Psoas muscle (tissue), 8 donors: Measurements from ENCODE around the gene CIT. TPM values are rescaled to one million over a fixed set of nuclear protein-coding genes. Genes with fewer than 3 reads are reported as not detected.

Experiments used
- ATAC-seq, 4 donors: fragments of 200-7000 bp; cut with Tn5 transposase; one replicate each; pipeline ENCODE4 v1.9.1; 2020; ENCODE audit warnings: moderate library complexity in 3 of 4, mild to moderate bottlenecking in 2 of 4
- DNase-seq, 2 donors: peaks; one replicate each; pipeline ENCODE4 v3.0.0-alpha.2; 2020
- H3K27ac ChIP-seq: fragments of 200-600 bp; one replicate; pipeline ENCODE4 v1.8.0; 2022
- H3K27me3 ChIP-seq, 3 donors: fragments of 200-600 bp in 1 of 3; one replicate each; pipeline versions ENCODE4 v1.6.1 to v1.8.0; 2013 to 2022; ENCODE audit warnings: low read length in 2 of 3, mild to moderate bottlenecking in 2 of 3, moderate library complexity in 1 of 3; ENCODE audit not compliant: insufficient read depth in 3 of 3
- H3K36me3 ChIP-seq, 2 donors: fragments of 200-600 bp in 1 of 2; one replicate each; pipeline versions ENCODE4 v1.6.1 to v1.8.0; 2013 to 2022; ENCODE audit warnings: low read depth in 1 of 2, mild to moderate bottlenecking in 1 of 2, moderate library complexity in 1 of 2; ENCODE audit not compliant: insufficient read depth in 1 of 2
- H3K4me1 ChIP-seq: fragments of 200-600 bp; one replicate; pipeline ENCODE4 v1.8.0; 2022
- H3K4me3 ChIP-seq: fragments of 200-600 bp; one replicate; pipeline ENCODE4 v1.8.0; 2022; ENCODE audit warnings: mild to moderate bottlenecking
- H3K9me3 ChIP-seq: fragments of 200-600 bp; one replicate; pipeline ENCODE4 v1.8.0; 2022
- WGBS, 3 donors: extraction: QIAGEN DNeasy Blood & Tissue Kit; methylation state at CpG; one replicate each; pipeline versions ENCODE4 v1.1.6 to v1.1.7; 2013; 5-methylcytosine and 5-hydroxymethylcytosine counted together
- intact Hi-C, 2 donors: fragments of 100-400 bp; cut with DNase I; formaldehyde crosslinking; loops; one replicate each; pipeline versions ENCODE4 v1.11.0 to v1.14.2; 2022
- polyA plus RNA-seq, 3 donors: library from polyadenylated mRNA; stranded (reverse); fragments of 200-250 nt; gene quantifications; one replicate each; pipeline ENCODE4 v1.2.3, GENCODE V29; 2013
- total RNA-seq, 4 donors: library from RNA; stranded (reverse); fragmentation: NEBNext Ultra II Directional in 2 of 4; extraction: Animal tissue kit (Norgen Biotek cat#: 25700) in 2 of 4; gene quantifications; one replicate each; pipeline versions ENCODE4 v1.2.1 to v1.2.4, GENCODE V29; 2021 to 2023
- TF ChIP-seq, protein P1 (sequence below): fragments of 200-600 bp; IDR thresholded peaks from one replicate; pipeline ENCODE4 v1.8.0; 2022; ENCODE audit warnings: antibody characterized with exemption
- donor health status: healthy with polysubstance abuse.
- donor health status: DM: no; HTN: no; CAD: no; lungs with moderate emphysema.
- donor health status: Bipolar disorder and iron deficiency.
- donor health status: healthy.
- donor health status: DM: yes; HTN: yes; CAD: no.
- donor health status: DM: no; HTN: no; CAD: no.
- donor health status: DM: no; HTN: no; CAD: no.
- donor health status: DM: yes; HTN: yes; CAD: no.

The CIT gene
- total and polyA plus RNA-seq, 7 donors = 0.06 to 2.4 (median 0.40) TPM

DNA sequence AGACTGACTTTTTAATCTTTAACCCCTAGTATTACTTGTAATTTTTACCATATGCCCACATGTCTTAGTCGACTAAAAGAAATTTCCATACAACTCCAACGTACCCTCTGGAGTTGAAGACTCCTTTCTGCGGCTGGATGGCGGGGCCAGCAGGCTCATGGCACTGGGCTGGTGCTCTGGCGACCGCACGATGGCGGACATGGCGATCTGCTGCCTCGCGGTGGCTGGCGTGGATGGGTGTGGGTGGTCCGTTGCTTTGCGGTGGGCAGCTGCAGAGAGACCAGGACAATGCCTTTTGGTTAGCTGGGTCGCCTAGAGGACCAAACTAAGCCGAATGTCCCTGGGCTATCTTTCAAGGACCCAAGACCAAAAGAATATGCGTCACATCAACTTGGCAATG lies 159.0 kb downstream of the CIT start:
- TF ChIP-seq, protein P1, sequence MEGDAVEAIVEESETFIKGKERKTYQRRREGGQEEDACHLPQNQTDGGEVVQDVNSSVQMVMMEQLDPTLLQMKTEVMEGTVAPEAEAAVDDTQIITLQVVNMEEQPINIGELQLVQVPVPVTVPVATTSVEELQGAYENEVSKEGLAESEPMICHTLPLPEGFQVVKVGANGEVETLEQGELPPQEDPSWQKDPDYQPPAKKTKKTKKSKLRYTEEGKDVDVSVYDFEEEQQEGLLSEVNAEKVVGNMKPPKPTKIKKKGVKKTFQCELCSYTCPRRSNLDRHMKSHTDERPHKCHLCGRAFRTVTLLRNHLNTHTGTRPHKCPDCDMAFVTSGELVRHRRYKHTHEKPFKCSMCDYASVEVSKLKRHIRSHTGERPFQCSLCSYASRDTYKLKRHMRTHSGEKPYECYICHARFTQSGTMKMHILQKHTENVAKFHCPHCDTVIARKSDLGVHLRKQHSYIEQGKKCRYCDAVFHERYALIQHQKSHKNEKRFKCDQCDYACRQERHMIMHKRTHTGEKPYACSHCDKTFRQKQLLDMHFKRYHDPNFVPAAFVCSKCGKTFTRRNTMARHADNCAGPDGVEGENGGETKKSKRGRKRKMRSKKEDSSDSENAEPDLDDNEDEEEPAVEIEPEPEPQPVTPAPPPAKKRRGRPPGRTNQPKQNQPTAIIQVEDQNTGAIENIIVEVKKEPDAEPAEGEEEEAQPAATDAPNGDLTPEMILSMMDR = no peak
- H3K4me3 ChIP-seq = no peak overlapping the region
- intact Hi-C loops = no loop called here

DNA sequence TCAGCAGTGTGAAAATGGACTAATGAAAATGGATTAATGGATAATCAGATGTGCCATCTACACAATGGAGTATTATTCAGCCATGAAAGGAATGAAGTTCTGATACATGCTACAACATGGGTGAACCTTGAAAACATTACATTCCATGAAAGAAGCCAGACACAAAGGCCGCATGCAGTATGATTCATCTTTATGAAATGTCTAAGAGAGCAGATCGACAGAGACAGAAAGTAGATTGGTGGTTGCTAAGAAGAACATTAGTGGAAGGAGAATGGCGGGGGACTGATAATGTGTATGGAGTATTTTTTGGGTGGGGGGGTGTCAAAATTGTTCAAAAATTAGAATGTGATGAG lies 161.9 kb downstream of the CIT start:
- intact Hi-C loops = no loop called here
- Histone ChIP-seq H3K4me1 (peaks cover 18% of the 10 kb centered on the region), H3K27ac (peak overlapping the region; percentile 81), H3K9me3 (no peaks in the 10 kb centered on the region), H3K4me3 (no peak overlapping the region), H3K36me3 (no peaks in the 10 kb centered on the region), H3K27me3 (no peaks in the 10 kb centered on the region)
- no peak for DNase-seq
- no peak for ATAC-seq
- TF ChIP-seq, protein P1 = no peak
- WGBS, 3 donors = 95 to 97% (median 96%) methylated on average over 3 of the region's 3 CpGs

More for the DNA sequence above, 159.0 kb downstream of the CIT start:
- WGBS, 3 donors = 94 to 97% (median 96%) methylated on average over 17 of the region's 17 CpGs
- Histone ChIP-seq H3K36me3 (no peaks in the 10 kb centered on the region), H3K4me1 (peaks cover 18% of the 10 kb centered on the region), H3K9me3 (no peaks in the 10 kb centered on the region), H3K27me3 (no peaks in the 10 kb centered on the region), H3K27ac (no peak overlapping the region)
- DNase-seq = no peak
- no peak for ATAC-seq

DNA sequence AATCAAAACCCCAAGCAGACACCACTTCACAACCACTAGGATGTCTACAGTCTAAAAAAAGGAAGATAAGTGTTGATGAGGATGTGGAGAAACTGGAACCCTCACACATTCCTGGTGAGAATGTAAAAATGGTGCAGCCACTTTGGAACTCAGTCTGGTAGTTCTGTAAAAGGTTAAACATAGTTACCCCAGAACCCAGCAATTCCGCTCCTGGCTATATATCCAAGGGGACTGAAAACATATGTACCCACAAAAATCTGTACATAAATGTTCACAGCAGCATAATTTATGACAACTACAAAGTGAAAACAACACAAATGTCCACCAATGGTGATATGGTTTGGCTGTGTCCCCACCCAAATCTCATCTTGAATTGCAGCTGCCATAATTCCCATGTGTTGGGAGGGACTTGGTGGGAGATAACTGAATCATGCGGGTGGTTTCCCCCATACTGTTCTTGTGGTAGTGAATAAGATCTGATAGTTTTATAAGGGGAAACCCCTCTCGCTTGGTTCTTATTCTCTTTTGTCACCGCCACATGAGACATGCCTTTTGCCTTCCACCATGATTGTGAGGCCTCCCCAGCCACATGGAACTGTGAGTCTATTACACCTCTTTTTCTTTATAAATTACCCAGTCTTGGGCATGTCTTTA lies 162.4 kb downstream of the CIT start:
- no peaks in the 10 kb centered on the region for H3K9me3 ChIP-seq
- no peak overlapping the region for H3K4me3 ChIP-seq
- H3K4me1 ChIP-seq = peaks cover 18% of the 10 kb centered on the region
- no peaks in the 10 kb centered on the region for H3K27me3 ChIP-seq
- 98% methylated on average over 4 of the region's 4 CpGs for WGBS, 3 donors
- no peak for ATAC-seq
- no peak overlapping the region for H3K27ac ChIP-seq
- TF ChIP-seq, protein P1 = no peak
- no peak for DNase-seq
- H3K36me3 ChIP-seq = no peaks in the 10 kb centered on the region
- intact Hi-C loops = loop anchor here in 1 of 2 donors (5.0 kb wide), 1 partner anchor 68 kb away; no protein-coding TSS in a partner anchor

DNA sequence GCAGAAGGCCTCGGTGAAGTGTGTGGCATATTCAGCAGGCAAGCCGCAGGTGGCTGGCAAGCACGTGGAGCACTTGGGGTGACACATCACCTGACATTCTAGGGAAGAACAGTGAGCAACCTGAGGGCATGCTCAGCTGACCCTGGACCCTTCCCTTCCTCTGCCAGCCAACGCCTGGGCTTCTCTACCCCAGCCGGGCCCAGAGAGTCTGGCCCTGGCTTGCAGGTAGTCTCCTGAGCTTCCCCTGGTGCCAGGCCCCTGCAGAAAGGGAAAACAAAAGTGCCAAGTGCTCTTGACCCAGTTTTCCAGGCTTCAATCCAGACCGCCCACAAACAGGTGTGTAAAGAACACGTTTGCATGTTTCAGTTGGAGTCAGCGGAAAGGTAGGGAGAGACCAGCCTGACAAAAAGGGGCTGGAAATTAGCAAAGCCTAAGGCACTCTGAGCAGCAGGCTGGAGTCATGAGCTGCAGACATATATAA lies 163.5 kb downstream of the CIT start:
- H3K27ac ChIP-seq = no peak overlapping the region
- intact Hi-C loops = loop anchor here in 1 of 2 donors (5.0 kb wide), 1 partner anchor 69 kb away; no protein-coding TSS in a partner anchor

More for the DNA sequence above, 163.5 kb downstream of the CIT start:
- Histone ChIP-seq H3K36me3 (no peaks in the 10 kb centered on the region), H3K9me3 (no peaks in the 10 kb centered on the region), H3K4me3 (no peak overlapping the region), H3K4me1 (peaks cover 18% of the 10 kb centered on the region), H3K27me3 (no peaks in the 10 kb centered on the region)
- ATAC-seq (peak in 1 of 4 donors; percentile 21), DNase-seq (no peak)
- TF ChIP-seq, protein P1 = no peak
- WGBS, 3 donors = 53 to 76% (median 60%) methylated on average over 8 of the region's 8 CpGs
